Activated T-cell treated with anti-CD3 and anti-CD28 coated beads, Interleukin-2, amount 50 U/mL, for 72 hours (primary cell): Measurements from ENCODE around the gene IL17RA. TPM values are rescaled to one million over a fixed set of nuclear protein-coding genes. Genes with fewer than 3 reads are reported as not detected.

ENCODE experiments used
- ATAC-seq, 2 donors: fragments of 150-1000 bp; cut with Tn5 transposase; replicated peaks in 1 of 2; 2 replicates each; pipeline ENCODE4 v1.10.0; 2021; ENCODE audit warnings: moderate library complexity in 2 of 2, mild to moderate bottlenecking in 1 of 2
- DNase-seq, 2 donors: peaks; one replicate each; pipeline ENCODE4 v3.0.0; 2021 to 2022; ENCODE audit warnings: mixed read lengths in 1 of 2
- H3K27ac Mint-ChIP-seq: one replicate; pipeline ENCODE4 v1.8.0; 2022; ENCODE audit warnings: mild to moderate bottlenecking, moderate library complexity, mixed read lengths
- H3K27me3 Mint-ChIP-seq: one replicate; pipeline ENCODE4 v1.8.0; 2022; ENCODE audit warnings: low read depth, mixed read lengths
- H3K36me3 Mint-ChIP-seq, 2 donors: one replicate each; pipeline ENCODE4 v1.8.0; 2022; ENCODE audit warnings: mixed read lengths in 2 of 2, mild to moderate bottlenecking in 1 of 2; ENCODE audit not compliant: insufficient read depth in 2 of 2
- H3K4me1 Mint-ChIP-seq: one replicate; pipeline ENCODE4 v1.8.0; 2022; ENCODE audit warnings: low read depth, mixed read lengths
- H3K4me3 Mint-ChIP-seq, 2 donors: one replicate each; pipeline ENCODE4 v1.8.0; 2022; ENCODE audit warnings: mild to moderate bottlenecking in 2 of 2, mixed read lengths in 2 of 2, moderate library complexity in 2 of 2
- H3K9me3 Mint-ChIP-seq, 2 donors: one replicate each; pipeline ENCODE4 v1.8.0; 2022; ENCODE audit warnings: mixed read lengths in 2 of 2
- total RNA-seq, 2 donors: library from RNA; stranded (reverse); gene quantifications; one replicate each; pipeline ENCODE4 v1.2.3, GENCODE V29; 2022

Gene IL17RA
- total RNA-seq, 2 donors from 2014 or later: 19.5 to 23.5 TPM

DNA sequence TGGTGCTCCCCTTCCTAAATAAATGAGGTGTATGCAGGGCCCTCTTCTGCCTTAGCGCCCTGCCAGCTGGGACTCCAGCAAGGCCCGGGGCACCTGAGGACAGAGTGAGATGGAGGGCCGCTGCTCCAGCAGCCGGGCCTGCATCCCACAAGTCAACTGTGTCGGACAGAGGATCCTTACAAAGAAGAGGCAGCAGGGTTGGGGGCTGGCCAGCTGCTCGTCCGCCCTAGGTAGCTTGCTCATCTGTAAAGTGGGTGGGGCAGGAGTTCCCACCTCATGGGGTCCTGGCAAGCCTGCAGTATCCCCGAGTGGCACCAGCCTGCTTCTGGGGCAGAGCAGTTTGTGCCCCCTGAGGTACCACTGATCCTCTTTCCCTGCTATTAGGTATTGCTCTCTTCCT, 28.8 kb downstream of the IL17RA start:
- Mint-ChIP-seq H3K27ac (no peak overlapping the region), H3K4me3 (no peak overlapping the region), H3K27me3 (peaks cover 3% of the 10 kb centered on the region), H3K9me3 (no peaks in the 10 kb centered on the region), H3K4me1 (peaks cover 52% of the 10 kb centered on the region), H3K36me3 (no peaks in the 10 kb centered on the region)
- no peak for DNase-seq
- ATAC-seq: no peak

DNA sequence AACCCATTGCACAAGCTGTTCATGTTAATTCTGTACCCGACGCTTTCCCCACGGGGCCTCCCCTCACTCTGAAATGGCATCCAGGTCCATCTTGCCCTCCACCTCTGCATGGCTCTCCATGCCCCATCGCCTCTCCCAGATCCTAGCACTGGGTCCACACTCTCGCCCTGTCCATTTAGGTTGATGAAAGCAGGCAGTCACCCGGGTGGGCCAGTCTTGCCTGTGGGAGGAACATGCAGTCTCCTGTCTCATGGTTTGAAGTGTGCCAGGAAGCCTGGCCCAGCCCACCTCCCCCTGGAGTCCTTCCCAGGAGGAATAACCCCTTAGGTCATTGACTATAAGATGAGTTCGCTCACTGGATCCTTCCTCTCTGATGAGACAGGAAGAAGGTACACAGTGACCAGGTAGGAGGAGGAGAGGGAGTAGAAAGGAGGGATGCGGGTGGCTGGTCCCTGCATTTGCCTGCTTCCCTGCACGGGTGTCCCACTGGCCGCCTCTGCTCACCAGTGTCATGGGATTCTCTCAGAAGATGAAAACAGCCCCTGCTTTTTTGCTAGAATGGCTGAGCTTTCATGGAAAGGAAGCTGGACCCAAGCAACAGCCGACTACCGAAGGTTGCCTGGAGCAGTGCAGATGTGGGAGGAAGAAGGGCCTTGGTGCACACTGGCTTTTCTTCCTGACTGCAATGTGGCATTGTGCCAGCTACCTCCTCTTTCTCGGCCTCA, 29.5 kb downstream of the IL17RA start:
- ATAC-seq: no peak
- no peak for DNase-seq
- Mint-ChIP-seq H3K27ac (no peak overlapping the region), H3K9me3 (no peaks in the 10 kb centered on the region), H3K4me1 (peaks cover 59% of the 10 kb centered on the region), H3K4me3 (no peak overlapping the region), H3K36me3 (no peaks in the 10 kb centered on the region), H3K27me3 (peaks cover 10% of the 10 kb centered on the region)

DNA sequence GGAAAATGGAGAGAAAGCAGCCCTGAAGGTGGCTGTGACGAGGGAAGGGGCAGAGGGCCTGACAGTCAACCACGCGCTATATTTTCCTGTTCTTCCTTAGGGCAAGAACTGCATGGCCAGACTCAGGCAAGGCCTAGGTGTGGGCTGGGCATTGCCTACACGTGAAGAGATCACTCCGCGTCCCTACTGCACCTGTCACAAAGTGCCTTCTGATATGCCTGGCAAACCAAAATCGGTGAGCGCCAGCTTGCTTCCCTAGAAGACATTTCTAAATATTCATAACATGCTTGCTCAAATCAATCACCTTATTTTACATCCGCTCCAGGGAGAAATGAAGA, 30.1 kb downstream of the IL17RA start:
- Mint-ChIP-seq H3K4me1 (peaks cover 59% of the 10 kb centered on the region), H3K4me3 (no peak overlapping the region), H3K27ac (no peak overlapping the region), H3K27me3 (peaks cover 10% of the 10 kb centered on the region), H3K9me3 (no peaks in the 10 kb centered on the region), H3K36me3 (no peaks in the 10 kb centered on the region)
- no peak for DNase-seq
- ATAC-seq: no peak

DNA sequence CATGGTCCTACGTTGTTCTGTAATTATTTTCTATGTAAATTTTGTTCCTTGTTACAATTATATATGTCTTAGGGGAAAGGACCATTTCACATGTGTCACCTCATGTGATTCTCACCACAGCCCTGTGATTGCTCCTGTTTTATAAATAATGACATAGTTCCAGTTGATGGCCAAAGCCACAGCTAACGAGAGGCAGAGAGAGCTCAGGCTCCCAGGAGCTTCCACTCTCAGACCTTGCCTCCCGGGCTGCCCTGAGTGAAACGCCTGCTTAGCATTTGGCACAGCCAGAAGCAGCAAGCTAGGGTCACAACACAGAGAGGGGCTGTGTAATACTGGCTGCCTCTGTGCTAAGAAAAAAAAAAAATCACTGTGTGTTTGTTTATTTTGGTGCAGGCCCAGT, 30.4 kb downstream of the IL17RA start:
- no peak for DNase-seq
- no peaks in the 10 kb centered on the region for H3K9me3 Mint-ChIP-seq
- H3K4me1 Mint-ChIP-seq: peaks cover 59% of the 10 kb centered on the region
- H3K27me3 Mint-ChIP-seq: peaks cover 10% of the 10 kb centered on the region
- ATAC-seq: no peak
- H3K27ac Mint-ChIP-seq: peak overlapping the region; percentile 61
- H3K36me3 Mint-ChIP-seq: no peaks in the 10 kb centered on the region
- H3K4me3 Mint-ChIP-seq: no peak overlapping the region

DNA sequence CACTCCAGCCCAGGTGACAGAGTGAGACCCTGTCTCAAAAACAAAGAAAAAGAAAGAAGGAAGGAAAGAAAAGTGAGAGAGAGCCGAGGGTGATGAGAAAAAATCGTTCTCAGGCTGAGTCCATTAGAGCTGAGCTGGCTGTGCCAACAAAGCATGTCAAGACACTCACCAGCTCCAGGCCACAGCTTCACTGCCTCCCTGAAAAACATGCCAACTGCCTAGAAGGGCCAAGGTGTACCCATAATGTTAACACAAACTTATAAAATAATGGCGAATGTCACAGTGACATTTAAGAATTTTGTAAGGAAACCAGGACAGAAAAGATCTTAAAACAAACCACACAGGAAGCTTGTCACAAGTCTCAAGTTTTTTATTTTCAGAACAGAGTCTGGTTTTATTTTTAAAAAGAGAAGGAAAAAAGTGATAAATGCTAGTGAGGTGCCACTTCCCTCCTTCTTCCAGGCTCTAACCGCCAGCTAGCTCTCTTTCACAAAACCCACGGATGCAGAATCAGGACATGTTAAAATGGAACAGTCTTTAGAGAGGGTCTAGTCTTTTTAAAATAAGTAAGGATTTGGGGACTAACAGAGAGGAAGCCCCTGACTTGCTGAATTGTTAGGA, 31.3 kb downstream of the IL17RA start:
- Mint-ChIP-seq H3K36me3 (no peaks in the 10 kb centered on the region), H3K4me3 (peak overlapping the region; percentile 53 to 57), H3K27me3 (peaks cover 10% of the 10 kb centered on the region), H3K4me1 (peaks cover 58% of the 10 kb centered on the region), H3K9me3 (no peaks in the 10 kb centered on the region), H3K27ac (peak overlapping the region; percentile 61)
- ATAC-seq (no peak), DNase-seq (no peak)

DNA sequence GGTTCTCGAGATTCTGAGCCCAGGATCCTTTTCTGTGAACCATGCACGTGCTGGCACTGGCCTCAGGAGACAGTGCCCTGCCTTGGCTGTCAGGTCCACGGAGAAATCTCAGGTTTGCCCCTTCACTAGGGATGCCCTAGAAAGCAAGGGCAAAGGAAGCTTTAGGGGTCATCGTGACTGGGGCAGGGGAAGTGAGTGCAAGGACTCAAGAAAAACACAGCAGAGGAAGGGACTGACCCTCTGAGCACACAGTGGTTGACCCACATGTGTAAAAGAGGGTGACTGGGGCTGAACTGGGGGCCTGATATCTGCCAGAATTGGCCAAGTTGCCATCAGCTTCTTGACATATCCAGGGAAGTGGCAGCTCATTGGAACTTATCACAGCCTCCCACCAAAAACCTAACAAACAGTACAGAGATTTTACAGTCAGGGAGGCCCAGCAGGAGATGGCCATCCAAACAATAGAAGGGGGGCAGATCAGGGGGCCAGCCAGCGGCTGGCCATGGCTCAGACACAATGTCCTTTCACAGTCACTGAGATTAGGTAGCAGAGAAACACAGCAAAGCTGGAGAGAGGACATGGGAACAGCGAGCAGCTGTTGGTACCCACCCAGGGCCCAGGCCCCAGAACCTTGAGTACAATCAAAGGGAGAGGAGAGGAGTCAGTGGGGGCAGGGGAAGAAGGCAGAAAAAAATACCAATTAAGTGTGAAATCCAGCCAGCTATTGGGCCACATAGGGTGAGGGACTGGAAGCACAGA, 32.0 kb downstream of the IL17RA start:
- H3K27ac Mint-ChIP-seq: no peak overlapping the region
- DNase-seq: no peak
- ATAC-seq: no peak
- H3K4me3 Mint-ChIP-seq: peak overlapping the region; percentile 53 to 57
- no peaks in the 10 kb centered on the region for H3K9me3 Mint-ChIP-seq
- H3K4me1 Mint-ChIP-seq: peaks cover 55% of the 10 kb centered on the region
- H3K36me3 Mint-ChIP-seq: no peaks in the 10 kb centered on the region
- peaks cover 15% of the 10 kb centered on the region for H3K27me3 Mint-ChIP-seq

DNA sequence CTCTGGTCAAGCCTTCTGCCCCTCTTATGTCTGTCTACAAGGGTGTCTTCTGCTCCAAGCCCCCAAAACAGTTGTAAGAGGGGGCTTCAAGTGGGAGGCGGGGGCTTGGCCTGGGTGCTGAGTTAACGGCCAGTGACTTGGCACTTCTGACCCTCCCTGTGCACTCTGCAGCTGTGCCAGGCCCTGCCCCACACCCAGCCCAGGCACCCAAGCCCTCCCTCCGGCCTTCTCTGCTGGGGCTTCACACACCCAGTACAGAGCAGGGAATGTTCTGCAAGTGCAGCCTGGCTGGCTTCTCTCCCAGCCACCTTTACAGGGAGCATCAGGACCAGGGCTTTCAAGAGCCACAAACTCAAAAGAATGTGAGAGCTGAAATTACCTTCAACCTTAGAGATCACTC, 32.6 kb downstream of the IL17RA start:
- no peaks in the 10 kb centered on the region for H3K36me3 Mint-ChIP-seq
- H3K4me1 Mint-ChIP-seq: peaks cover 55% of the 10 kb centered on the region
- DNase-seq (no peak), ATAC-seq (no peak)
- H3K27ac Mint-ChIP-seq: no peak overlapping the region
- H3K4me3 Mint-ChIP-seq: peak overlapping the region; percentile 30 to 33
- peaks cover 20% of the 10 kb centered on the region for H3K27me3 Mint-ChIP-seq
- no peaks in the 10 kb centered on the region for H3K9me3 Mint-ChIP-seq

DNA sequence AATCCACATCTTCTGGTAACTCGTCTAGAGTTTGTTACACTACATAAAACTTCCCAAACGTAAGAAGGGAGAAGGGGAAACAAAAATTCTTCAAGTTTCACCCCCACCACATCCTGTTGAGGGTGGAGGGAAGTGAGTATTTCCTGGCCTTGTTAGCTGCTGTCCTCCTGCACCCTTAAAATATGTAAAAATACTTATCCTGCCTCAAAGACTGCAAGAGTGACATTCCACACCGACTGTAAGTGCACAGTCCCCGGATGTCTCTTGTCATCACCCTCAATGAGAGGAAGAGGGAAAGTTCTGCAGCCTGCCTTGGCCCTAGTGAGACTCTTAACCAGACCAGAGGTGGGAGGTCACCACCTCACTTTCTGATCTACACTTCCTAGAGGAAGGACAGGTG, 33.1 kb downstream of the IL17RA start:
- Mint-ChIP-seq H3K9me3 (no peaks in the 10 kb centered on the region), H3K4me1 (peaks cover 55% of the 10 kb centered on the region), H3K36me3 (no peaks in the 10 kb centered on the region), H3K27ac (no peak overlapping the region), H3K27me3 (peaks cover 20% of the 10 kb centered on the region), H3K4me3 (peak overlapping the region; percentile 30 to 33)
- ATAC-seq (peak in 1 of 2 donors; percentile 20), DNase-seq (no peak)

DNA sequence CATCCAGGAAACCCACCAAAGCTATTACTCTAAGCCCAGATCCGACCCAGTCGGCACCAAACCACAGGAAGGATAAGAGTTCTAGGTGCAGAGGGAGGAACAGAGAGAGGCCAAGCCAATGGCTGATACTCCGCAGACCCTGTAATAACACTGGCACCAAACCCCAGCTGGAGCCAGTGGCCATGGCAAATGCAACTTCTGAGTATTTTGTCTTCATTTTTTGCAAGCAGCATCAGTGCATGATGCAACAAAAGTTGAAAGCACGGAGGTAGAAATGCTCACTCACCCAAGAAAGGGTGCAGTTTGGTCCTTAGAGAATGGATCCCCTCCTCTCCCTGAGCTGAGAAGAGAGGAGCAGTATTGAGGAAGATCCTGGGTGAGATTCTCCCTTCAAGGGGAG, 33.5 kb downstream of the IL17RA start:
- DNase-seq (no peak), ATAC-seq (no peak)
- Mint-ChIP-seq H3K27me3 (peaks cover 20% of the 10 kb centered on the region), H3K36me3 (no peaks in the 10 kb centered on the region), H3K4me3 (peak overlapping the region; percentile 30 to 33), H3K27ac (peak overlapping the region; percentile 36), H3K4me1 (peaks cover 55% of the 10 kb centered on the region), H3K9me3 (no peaks in the 10 kb centered on the region)

DNA sequence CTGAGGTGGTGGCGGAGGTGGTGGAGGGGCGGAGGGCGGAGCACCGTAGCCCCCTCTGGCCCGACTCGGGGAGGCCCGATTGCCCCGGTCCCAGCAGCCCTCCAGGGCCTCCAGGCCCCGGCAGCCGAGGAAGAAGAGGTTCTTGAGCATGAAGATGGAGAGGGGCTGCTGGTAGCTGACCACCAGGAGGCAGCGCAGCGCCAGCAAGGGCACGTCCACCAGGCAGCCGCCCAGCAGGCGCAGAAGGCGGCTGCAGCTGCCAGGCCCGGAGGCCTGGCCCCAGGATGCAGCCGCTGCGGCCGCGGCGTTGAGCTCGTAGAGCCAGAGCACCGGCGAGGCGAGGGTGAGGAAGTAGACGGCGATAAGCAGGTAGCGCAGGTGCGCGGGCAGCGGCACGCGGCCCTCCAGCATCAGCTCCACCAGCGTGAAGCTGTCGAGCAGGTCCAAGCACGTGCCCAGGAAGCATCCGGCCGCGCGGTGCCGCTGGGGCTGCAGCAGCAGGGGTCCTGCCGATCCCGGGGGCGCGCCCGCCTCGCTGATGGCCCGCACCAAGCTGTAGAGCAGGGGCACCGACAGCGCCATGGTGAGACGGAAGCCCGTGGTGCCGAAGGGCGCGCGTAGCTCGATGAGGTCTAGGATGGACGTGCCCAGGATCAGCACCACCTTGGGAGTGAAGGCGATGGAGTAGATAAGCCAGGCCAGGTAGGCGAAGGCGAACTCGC, 34.8 kb downstream of the IL17RA start:
- Mint-ChIP-seq H3K27me3 (peaks cover 20% of the 10 kb centered on the region), H3K27ac (no peak overlapping the region), H3K36me3 (no peaks in the 10 kb centered on the region), H3K9me3 (no peaks in the 10 kb centered on the region), H3K4me3 (peak overlapping the region; percentile 65 to 68), H3K4me1 (peaks cover 47% of the 10 kb centered on the region)
- ATAC-seq (peak in 1 of 2 donors; percentile 14), DNase-seq (peak; percentile 28 to 39)

DNA sequence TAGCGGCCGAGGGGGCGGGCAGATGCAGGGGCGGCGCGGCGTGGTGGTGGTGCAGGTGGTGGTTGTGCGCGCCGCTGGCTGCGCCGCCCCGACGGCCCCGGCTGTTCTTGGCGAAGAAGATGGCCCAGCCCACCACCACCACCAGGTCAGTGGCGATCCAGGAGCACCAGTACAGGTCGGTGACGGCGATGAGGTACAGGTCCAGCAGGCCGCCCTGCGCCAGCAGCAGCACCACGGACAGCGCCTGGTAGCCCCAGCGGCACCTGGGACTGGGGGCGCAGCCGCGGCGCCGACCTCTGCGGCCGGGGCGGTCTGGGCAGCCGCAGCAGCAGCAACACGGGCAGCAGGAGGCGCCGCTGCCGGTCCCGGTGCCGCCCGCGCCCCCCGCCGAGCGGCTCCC, 35.5 kb downstream of the IL17RA start:
- ATAC-seq: peak; percentile 67 to 74
- Mint-ChIP-seq H3K36me3 (no peaks in the 10 kb centered on the region), H3K27me3 (peaks cover 20% of the 10 kb centered on the region), H3K27ac (no peak overlapping the region), H3K9me3 (no peaks in the 10 kb centered on the region), H3K4me3 (peak overlapping the region; percentile 40 to 63), H3K4me1 (peaks cover 40% of the 10 kb centered on the region)
- DNase-seq: peak; percentile 72 to 74

DNA sequence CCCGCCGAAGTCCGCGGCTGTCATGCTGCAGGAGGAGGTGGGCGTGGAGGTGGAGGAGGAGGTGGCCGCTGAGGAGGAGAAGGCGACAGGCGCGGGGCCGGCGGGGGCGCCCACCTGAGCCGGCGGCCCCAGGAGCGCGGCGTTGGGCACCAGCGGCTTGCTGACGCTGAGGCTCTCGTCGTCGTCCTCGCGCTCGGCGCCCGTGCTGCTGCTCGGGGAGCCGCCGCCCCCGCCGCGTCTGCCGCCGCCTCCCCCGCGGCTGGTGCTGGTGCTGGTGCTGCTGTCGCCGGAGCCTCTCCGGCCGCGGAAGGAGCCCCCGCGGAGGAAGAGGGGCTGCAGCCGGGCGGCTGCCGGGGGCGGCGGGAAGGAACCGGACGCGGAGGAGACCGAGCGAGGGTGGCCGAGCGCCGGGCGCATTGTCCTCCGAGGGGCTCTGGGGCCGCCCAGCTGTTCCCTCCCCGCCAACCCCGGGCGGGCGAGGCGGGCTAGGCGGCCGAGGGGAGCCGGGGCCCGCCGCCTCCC, 36.0 kb downstream of the IL17RA start:
- ATAC-seq (peak; percentile 33 to 35), DNase-seq (peak; percentile 33)
- H3K9me3 Mint-ChIP-seq: no peaks in the 10 kb centered on the region
- peak overlapping the region in 1 of 2 donors; percentile 63 for H3K4me3 Mint-ChIP-seq
- no peak overlapping the region for H3K27ac Mint-ChIP-seq
- peaks cover 20% of the 10 kb centered on the region for H3K27me3 Mint-ChIP-seq
- H3K36me3 Mint-ChIP-seq: no peaks in the 10 kb centered on the region
- peaks cover 35% of the 10 kb centered on the region for H3K4me1 Mint-ChIP-seq
